NCI-H226 (cell line): ENCODE measurements around the gene SMAD3.
"Not testable (repeated sequence)": the region's sequence is repeated elsewhere in the genome, so short reads cannot be mapped to it uniquely, and the experiment has no call there.

Experiments
- DNase-seq: peaks from one replicate; pipeline ENCODE4 v3.0.0-alpha.2; 2015

Gene SMAD3

GRCh38 chr15:67065531-67066005 lies at the start of gene SMAD3:
SMAD3 (plus strand) TSS chr15:67065602; CDS start chr15:67066155, 553 bp downstream.
- peak; percentile 99 for DNase-seq

- no peak for DNase-seq
Measured at GRCh38 chr15:67017311-67017710, 48.1 kb upstream of the SMAD3 start.

GRCh38 chr15:67018026-67018425 lies 47.4 kb upstream of the SMAD3 start:
- DNase-seq, result no peak

GRCh38 chr15:67018441-67018840 lies 47.0 kb upstream of the SMAD3 start:
- DNase-seq, result no peak

- no peak for DNase-seq
Measured at GRCh38 chr15:67019069-67019468, 46.3 kb upstream of the SMAD3 start.

- no peak for DNase-seq
Measured at GRCh38 chr15:67019884-67020520, 45.4 kb upstream of the SMAD3 start.

- DNase-seq, result not testable (repeated sequence)
Measured at GRCh38 chr15:67020668-67021067, 44.7 kb upstream of the SMAD3 start.

GRCh38 chr15:67021455-67021854 lies 43.9 kb upstream of the SMAD3 start:
- DNase-seq, result no peak

GRCh38 chr15:67022587-67023105 lies 42.8 kb upstream of the SMAD3 start:
- DNase-seq, result no peak

GRCh38 chr15:67023517-67024313 lies 41.7 kb upstream of the SMAD3 start:
- DNase-seq, result no peak

GRCh38 chr15:67024314-67024997 lies 40.9 kb upstream of the SMAD3 start:
- DNase-seq, result peak; percentile 96

- no peak for DNase-seq
Measured at GRCh38 chr15:67024998-67025368, 40.4 kb upstream of the SMAD3 start.

GRCh38 chr15:67025719-67026609 lies 39.4 kb upstream of the SMAD3 start:
- peak; percentile 97 for DNase-seq

- DNase-seq, result no peak
Measured at GRCh38 chr15:67026610-67026967, 38.8 kb upstream of the SMAD3 start.

- not testable (repeated sequence) for DNase-seq
Measured at GRCh38 chr15:67028440-67028839, 37.0 kb upstream of the SMAD3 start.

- DNase-seq, result peak; percentile 54
Measured at GRCh38 chr15:67030036-67030762, 35.2 kb upstream of the SMAD3 start.

GRCh38 chr15:67031331-67031730 lies 34.1 kb upstream of the SMAD3 start:
- DNase-seq, result no peak

- DNase-seq, result no peak
Measured at GRCh38 chr15:67032608-67033007, 32.8 kb upstream of the SMAD3 start.

GRCh38 chr15:67033012-67033411 lies 32.4 kb upstream of the SMAD3 start:
- no peak for DNase-seq

GRCh38 chr15:67033571-67034044 lies 31.8 kb upstream of the SMAD3 start:
- DNase-seq, result no peak

GRCh38 chr15:67035886-67036285 lies 29.5 kb upstream of the SMAD3 start:
- no peak for DNase-seq
